HEK293 (cell line): Measurements from ENCODE around the gene TOR4A.

ENCODE experiments used
- CTCF ChIA-PET: fragments of 350-600 bp; formaldehyde crosslinking; extraction: SDS; loops from one replicate; lab custom pipeline; 2021; ENCODE audit warnings: antibody characterized with exemption; lab: Yijun Ruan, JAX
- POLR2A ChIA-PET: fragments of 300-600 bp; formaldehyde crosslinking; extraction: SDS; loops from one replicate; lab custom pipeline; 2020; ENCODE audit warnings: antibody characterized with exemption, inconsistent platforms; lab: Yijun Ruan, JAX
- H3K27ac ChIP-seq: fragments of 200-500 bp; sonication (Bioruptor generic); 2 replicates; pipeline ENCODE4 v1.5.1; 2014; ENCODE audit warnings: low read depth, low read length, control low read depth, inconsistent platforms; ENCODE audit errors: extremely low read depth
- H3K36me3 ChIP-seq, 2 experiments: fragments of 200-500 bp in 1 of 2; sonication (Bioruptor generic) in 1 of 2; 1 replicate in 1 of 2; 2 replicates in 1 of 2; pipeline ENCODE4 v1.5.1; 2014 to 2017; ENCODE audit warnings: inconsistent platforms in 2 of 2, low read length in 2 of 2; ENCODE audit not compliant: control insufficient read depth in 2 of 2, insufficient read depth in 1 of 2
- H3K4me1 ChIP-seq: fragments of 200-500 bp; sonication (Bioruptor generic); 2 replicates; pipeline ENCODE4 v1.5.1; 2014; ENCODE audit warnings: mild to moderate bottlenecking, low read length, inconsistent platforms; ENCODE audit not compliant: control insufficient read depth, insufficient read depth
- H3K4me3 ChIP-seq: 2 replicates; pipeline ENCODE4 v1.5.1; 2011; ENCODE audit warnings: low read depth, mild to moderate bottlenecking, control low read depth, low read length, moderate library complexity
- H3K9me3 ChIP-seq: fragments of 200-500 bp; sonication (Bioruptor generic); 2 replicates; pipeline ENCODE4 v1.5.1; 2014; ENCODE audit warnings: low read depth, low read length, inconsistent platforms; ENCODE audit not compliant: control insufficient read depth, insufficient read depth
- GLIS2 ChIP-seq: fragments of 450-650 bp; formaldehyde crosslinking; IDR thresholded peaks from 2 replicates; pipeline ENCODE4 v1.5.1; 2016; ENCODE audit warnings: missing biosample characterization, missing genetic modification characterization
- KLF10 ChIP-seq: fragments of 450-650 bp; IDR thresholded peaks from 2 replicates; pipeline ENCODE4 v1.5.1; 2018; ENCODE audit warnings: missing biosample characterization, mild to moderate bottlenecking, missing genetic modification characterization
- REPIN1 ChIP-seq: fragments of 450-650 bp; formaldehyde crosslinking; IDR thresholded peaks from 2 replicates; pipeline ENCODE4 v1.5.1; 2017; ENCODE audit warnings: missing biosample characterization, missing genetic modification characterization, low read depth
- SP2 ChIP-seq: fragments of 450-650 bp; formaldehyde crosslinking; IDR thresholded peaks from 2 replicates; pipeline ENCODE4 v1.5.1; 2016; ENCODE audit warnings: missing biosample characterization, missing genetic modification characterization
- SP3 ChIP-seq: fragments of 450-650 bp; formaldehyde crosslinking; IDR thresholded peaks from 2 replicates; pipeline ENCODE4 v1.5.1; 2016; ENCODE audit warnings: missing biosample characterization, missing genetic modification characterization
- ZBTB20 ChIP-seq: fragments of 450-650 bp; formaldehyde crosslinking; IDR thresholded peaks from 2 replicates; pipeline ENCODE4 v1.5.1; 2016; ENCODE audit warnings: missing biosample characterization, missing genetic modification characterization
- ZFHX2 ChIP-seq: fragments of 450-650 bp; formaldehyde crosslinking; conservative IDR thresholded peaks from 2 replicates; pipeline ENCODE4 v1.5.1; 2016; ENCODE audit warnings: missing biosample characterization, missing genetic modification characterization
- ZNF146 ChIP-seq: fragments of 450-650 bp; formaldehyde crosslinking; IDR thresholded peaks from 2 replicates; pipeline ENCODE4 v1.5.1; 2016; ENCODE audit warnings: missing biosample characterization, missing genetic modification characterization
- ZNF175 ChIP-seq: fragments of 450-650 bp; formaldehyde crosslinking; IDR thresholded peaks from 2 replicates; pipeline ENCODE4 v1.5.1; 2016; ENCODE audit warnings: missing biosample characterization, missing genetic modification characterization
- ZNF211 ChIP-seq: fragments of 450-650 bp; formaldehyde crosslinking; IDR thresholded peaks from 2 replicates; pipeline ENCODE4 v1.5.1; 2016; ENCODE audit warnings: low read depth, missing biosample characterization, missing genetic modification characterization
- ZNF24 ChIP-seq: fragments of 450-650 bp; formaldehyde crosslinking; IDR thresholded peaks from 2 replicates; pipeline ENCODE4 v1.5.1; 2016; ENCODE audit warnings: missing biosample characterization, missing genetic modification characterization
- ZNF302 ChIP-seq: fragments of 450-650 bp; formaldehyde crosslinking; IDR thresholded peaks from 2 replicates; pipeline ENCODE4 v1.5.1; 2016; ENCODE audit warnings: missing biosample characterization, missing genetic modification characterization, low read depth
- ZNF596 ChIP-seq: fragments of 450-650 bp; IDR thresholded peaks from 2 replicates; pipeline ENCODE4 v1.5.0; 2018; ENCODE audit warnings: missing biosample characterization, mild to moderate bottlenecking, missing genetic modification characterization, moderate library complexity
- ZNF600 ChIP-seq: fragments of 450-650 bp; formaldehyde crosslinking; IDR thresholded peaks from 2 replicates; pipeline ENCODE4 v1.5.1; 2016; ENCODE audit warnings: missing biosample characterization, missing genetic modification characterization
- ZNF626 ChIP-seq: fragments of 450-650 bp; sonication (Bioruptor Pico); formaldehyde crosslinking; IDR thresholded peaks from 2 replicates; pipeline ENCODE4 v1.5.1; 2018; ENCODE audit warnings: missing biosample characterization, missing genetic modification characterization, inconsistent platforms
- ZXDB ChIP-seq: fragments of 450-650 bp; formaldehyde crosslinking; IDR thresholded peaks from 2 replicates; pipeline ENCODE4 v1.5.1; 2016; ENCODE audit warnings: missing biosample characterization, missing genetic modification characterization
- TF ChIP-seq, protein P1 (sequence below): fragments of 450-650 bp; formaldehyde crosslinking; IDR thresholded peaks from 2 replicates; pipeline ENCODE4 v1.5.1; 2016; ENCODE audit warnings: missing biosample characterization, missing genetic modification characterization, borderline replicate concordance
- TF ChIP-seq, protein P2 (sequence below): fragments of 450-650 bp; formaldehyde crosslinking; IDR thresholded peaks from 2 replicates; pipeline ENCODE4 v1.5.1; 2016; ENCODE audit warnings: missing biosample characterization, missing genetic modification characterization
- TF ChIP-seq, protein P3 (sequence below): fragments of 450-650 bp; formaldehyde crosslinking; IDR thresholded peaks from 2 replicates; pipeline ENCODE4 v1.5.1; 2016; ENCODE audit warnings: missing biosample characterization, missing genetic modification characterization, low read depth
- TF ChIP-seq, protein P4 (sequence below): fragments of 450-650 bp; formaldehyde crosslinking; IDR thresholded peaks from 2 replicates; pipeline ENCODE4 v1.5.1; 2016; ENCODE audit warnings: missing biosample characterization, missing genetic modification characterization

TOR4A gene

DNA sequence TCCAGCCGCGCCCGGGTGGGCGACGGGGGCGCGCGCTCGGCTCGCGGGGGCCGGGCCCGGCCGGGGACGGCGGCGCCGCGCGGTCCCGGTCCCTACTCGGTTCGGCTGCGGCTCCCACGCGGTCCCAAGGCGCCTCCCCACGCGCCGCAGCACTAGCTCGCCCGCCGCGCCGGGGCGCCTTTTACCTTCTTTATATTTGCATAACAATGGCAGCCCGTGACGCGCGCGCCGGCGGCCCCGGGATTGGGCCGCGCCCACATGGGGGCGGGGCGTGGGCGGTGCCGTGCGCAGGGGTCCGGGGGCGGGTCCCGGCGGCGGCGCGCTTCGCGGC is 24.6 kb downstream of the TOR4A start, which contains the start of gene NRARP:
NRARP (minus strand) TSS at position 154 of the 331 bp plus-strand sequence. CDS start 343 bp downstream, outside the sequence.
- H3K9me3 ChIP-seq, result no peaks in the 10 kb centered on the region
- peak within 1 kb of the TSS; percentile 73 for H3K4me3 ChIP-seq
- POLR2A ChIA-PET, result interaction anchor here (0.6 to 3.3 kb wide), 34 partner anchors 9 to 306 kb away, joined by 3 to 40 read pairs (median 4); partner anchors contain the start of genes ENTPD8, EXD3, MRPL41 and NOXA1
- CTCF ChIA-PET, result interaction anchor here (0.6 to 3.5 kb wide), 12 partner anchors 9 to 142 kb away, joined by 3 to 15 read pairs (median 5); no protein-coding TSS in a partner anchor
- TF ChIP-seq KLF10 (tag by site-specific recombination), result peak; percentile 75; the same call in 1 of the 2 replicates
- TF ChIP-seq SP3 (tag by site-specific recombination), result 0 out of 2 replicates have a peak, but pooled peaks have one; percentile 11
- peak; percentile 50 for TF ChIP-seq ZFHX2 (tag by site-specific recombination)
- TF ChIP-seq, protein P1, sequence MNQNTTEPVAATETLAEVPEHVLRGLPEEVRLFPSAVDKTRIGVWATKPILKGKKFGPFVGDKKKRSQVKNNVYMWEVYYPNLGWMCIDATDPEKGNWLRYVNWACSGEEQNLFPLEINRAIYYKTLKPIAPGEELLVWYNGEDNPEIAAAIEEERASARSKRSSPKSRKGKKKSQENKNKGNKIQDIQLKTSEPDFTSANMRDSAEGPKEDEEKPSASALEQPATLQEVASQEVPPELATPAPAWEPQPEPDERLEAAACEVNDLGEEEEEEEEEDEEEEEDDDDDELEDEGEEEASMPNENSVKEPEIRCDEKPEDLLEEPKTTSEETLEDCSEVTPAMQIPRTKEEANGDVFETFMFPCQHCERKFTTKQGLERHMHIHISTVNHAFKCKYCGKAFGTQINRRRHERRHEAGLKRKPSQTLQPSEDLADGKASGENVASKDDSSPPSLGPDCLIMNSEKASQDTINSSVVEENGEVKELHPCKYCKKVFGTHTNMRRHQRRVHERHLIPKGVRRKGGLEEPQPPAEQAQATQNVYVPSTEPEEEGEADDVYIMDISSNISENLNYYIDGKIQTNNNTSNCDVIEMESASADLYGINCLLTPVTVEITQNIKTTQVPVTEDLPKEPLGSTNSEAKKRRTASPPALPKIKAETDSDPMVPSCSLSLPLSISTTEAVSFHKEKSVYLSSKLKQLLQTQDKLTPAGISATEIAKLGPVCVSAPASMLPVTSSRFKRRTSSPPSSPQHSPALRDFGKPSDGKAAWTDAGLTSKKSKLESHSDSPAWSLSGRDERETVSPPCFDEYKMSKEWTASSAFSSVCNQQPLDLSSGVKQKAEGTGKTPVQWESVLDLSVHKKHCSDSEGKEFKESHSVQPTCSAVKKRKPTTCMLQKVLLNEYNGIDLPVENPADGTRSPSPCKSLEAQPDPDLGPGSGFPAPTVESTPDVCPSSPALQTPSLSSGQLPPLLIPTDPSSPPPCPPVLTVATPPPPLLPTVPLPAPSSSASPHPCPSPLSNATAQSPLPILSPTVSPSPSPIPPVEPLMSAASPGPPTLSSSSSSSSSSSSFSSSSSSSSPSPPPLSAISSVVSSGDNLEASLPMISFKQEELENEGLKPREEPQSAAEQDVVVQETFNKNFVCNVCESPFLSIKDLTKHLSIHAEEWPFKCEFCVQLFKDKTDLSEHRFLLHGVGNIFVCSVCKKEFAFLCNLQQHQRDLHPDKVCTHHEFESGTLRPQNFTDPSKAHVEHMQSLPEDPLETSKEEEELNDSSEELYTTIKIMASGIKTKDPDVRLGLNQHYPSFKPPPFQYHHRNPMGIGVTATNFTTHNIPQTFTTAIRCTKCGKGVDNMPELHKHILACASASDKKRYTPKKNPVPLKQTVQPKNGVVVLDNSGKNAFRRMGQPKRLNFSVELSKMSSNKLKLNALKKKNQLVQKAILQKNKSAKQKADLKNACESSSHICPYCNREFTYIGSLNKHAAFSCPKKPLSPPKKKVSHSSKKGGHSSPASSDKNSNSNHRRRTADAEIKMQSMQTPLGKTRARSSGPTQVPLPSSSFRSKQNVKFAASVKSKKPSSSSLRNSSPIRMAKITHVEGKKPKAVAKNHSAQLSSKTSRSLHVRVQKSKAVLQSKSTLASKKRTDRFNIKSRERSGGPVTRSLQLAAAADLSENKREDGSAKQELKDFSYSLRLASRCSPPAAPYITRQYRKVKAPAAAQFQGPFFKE, result no peak
- H3K27ac ChIP-seq, result peak within 1 kb of the TSS; percentile 91
- H3K4me1 ChIP-seq, result peaks cover 15% of the 10 kb centered on the region
- H3K36me3 ChIP-seq, result no peaks in the 10 kb centered on the region

DNA sequence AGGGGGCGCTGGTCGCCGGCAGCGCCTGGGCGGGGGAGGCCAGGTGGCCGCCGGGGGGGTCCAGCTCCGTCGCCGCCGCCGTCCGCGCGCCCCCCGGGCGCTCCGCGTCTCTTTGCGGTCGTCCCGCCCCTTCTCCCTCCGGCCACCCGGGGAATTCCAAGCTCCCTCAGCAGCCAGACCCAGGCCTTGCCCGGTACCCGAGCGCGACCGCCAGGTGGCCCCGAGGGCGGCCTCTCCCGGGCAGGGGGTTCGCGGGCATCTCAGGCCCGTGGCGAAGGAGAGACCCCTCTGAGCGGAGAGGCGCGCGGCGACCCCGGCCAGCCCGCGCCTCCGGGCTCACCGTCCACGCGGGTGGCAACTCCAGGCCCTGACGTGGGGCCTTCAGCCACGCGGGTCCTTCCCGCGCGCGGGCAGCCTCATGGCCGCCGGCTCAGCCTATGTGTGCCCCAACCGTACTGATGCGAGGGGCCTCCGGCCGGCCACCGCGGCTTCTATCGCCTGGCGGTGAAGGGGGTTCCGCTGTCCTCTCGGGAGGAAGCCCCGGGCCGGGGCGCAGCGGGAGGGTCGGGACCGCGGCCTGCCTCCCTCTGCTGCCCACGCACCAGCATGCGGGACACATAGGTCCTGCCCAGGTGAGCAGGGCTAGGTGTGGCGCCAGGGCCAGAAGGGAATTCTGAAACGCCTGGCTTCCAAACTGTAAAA is 25.1 kb downstream of the TOR4A start:
- CTCF ChIA-PET, result interaction anchor here (0.6 to 3.5 kb wide), 10 partner anchors 8 to 107 kb away, joined by 3 to 15 read pairs (median 6); no protein-coding TSS in a partner anchor
- H3K36me3 ChIP-seq, result no peaks in the 10 kb centered on the region
- POLR2A ChIA-PET, result interaction anchor here (0.6 to 3.3 kb wide), 32 partner anchors 9 to 305 kb away, joined by 3 to 40 read pairs (median 5); partner anchors contain the start of genes ENTPD8, EXD3, MRPL41 and NOXA1
- H3K9me3 ChIP-seq, result no peaks in the 10 kb centered on the region
- H3K4me3 ChIP-seq, result peak overlapping the region; percentile 30
- H3K4me1 ChIP-seq, result peaks cover 15% of the 10 kb centered on the region
- peak overlapping the region; percentile 78; the same call in 1 of the 2 replicates for H3K27ac ChIP-seq
- TF ChIP-seq ZXDB (tag by site-specific recombination) (peak; percentile 52; the same call in 1 of the 2 replicates), ZNF626 (tag by site-specific recombination) (no peak), ZNF211 (no peak), ZNF24 (no peak; the same call in 1 of the 2 replicates), REPIN1 (tag by site-specific recombination) (no peak), ZBTB20 (tag by site-specific recombination) (peak; percentile 79), ZNF600 (tag by site-specific recombination) (peak; percentile 71; the same call in 1 of the 2 replicates), ZNF146 (tag by site-specific recombination) (peak; percentile 6; the same call in 1 of the 2 replicates), ZNF596 (tag by site-specific recombination) (peak; percentile 20; the same call in 1 of the 2 replicates), ZNF175 (tag by site-specific recombination) (no peak), ZNF302 (tag by site-specific recombination) (no peak), SP2 (tag by site-specific recombination) (no peak), GLIS2 (peak; percentile 85)
- TF ChIP-seq, protein P2, sequence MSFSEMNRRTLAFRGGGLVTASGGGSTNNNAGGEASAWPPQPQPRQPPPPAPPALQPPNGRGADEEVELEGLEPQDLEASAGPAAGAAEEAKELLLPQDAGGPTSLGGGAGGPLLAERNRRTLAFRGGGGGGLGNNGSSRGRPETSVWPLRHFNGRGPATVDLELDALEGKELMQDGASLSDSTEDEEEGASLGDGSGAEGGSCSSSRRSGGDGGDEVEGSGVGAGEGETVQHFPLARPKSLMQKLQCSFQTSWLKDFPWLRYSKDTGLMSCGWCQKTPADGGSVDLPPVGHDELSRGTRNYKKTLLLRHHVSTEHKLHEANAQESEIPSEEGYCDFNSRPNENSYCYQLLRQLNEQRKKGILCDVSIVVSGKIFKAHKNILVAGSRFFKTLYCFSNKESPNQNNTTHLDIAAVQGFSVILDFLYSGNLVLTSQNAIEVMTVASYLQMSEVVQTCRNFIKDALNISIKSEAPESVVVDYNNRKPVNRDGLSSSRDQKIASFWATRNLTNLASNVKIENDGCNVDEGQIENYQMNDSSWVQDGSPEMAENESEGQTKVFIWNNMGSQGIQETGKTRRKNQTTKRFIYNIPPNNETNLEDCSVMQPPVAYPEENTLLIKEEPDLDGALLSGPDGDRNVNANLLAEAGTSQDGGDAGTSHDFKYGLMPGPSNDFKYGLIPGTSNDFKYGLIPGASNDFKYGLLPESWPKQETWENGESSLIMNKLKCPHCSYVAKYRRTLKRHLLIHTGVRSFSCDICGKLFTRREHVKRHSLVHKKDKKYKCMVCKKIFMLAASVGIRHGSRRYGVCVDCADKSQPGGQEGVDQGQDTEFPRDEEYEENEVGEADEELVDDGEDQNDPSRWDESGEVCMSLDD (tag by site-specific recombination), result 0 out of 2 replicates have a peak, but pooled peaks have one; percentile 29
- TF ChIP-seq, protein P3, sequence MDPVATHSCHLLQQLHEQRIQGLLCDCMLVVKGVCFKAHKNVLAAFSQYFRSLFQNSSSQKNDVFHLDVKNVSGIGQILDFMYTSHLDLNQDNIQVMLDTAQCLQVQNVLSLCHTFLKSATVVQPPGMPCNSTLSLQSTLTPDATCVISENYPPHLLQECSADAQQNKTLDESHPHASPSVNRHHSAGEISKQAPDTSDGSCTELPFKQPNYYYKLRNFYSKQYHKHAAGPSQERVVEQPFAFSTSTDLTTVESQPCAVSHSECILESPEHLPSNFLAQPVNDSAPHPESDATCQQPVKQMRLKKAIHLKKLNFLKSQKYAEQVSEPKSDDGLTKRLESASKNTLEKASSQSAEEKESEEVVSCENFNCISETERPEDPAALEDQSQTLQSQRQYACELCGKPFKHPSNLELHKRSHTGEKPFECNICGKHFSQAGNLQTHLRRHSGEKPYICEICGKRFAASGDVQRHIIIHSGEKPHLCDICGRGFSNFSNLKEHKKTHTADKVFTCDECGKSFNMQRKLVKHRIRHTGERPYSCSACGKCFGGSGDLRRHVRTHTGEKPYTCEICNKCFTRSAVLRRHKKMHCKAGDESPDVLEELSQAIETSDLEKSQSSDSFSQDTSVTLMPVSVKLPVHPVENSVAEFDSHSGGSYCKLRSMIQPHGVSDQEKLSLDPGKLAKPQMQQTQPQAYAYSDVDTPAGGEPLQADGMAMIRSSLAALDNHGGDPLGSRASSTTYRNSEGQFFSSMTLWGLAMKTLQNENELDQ (tag by site-specific recombination), result no peak
- TF ChIP-seq, protein P4, sequence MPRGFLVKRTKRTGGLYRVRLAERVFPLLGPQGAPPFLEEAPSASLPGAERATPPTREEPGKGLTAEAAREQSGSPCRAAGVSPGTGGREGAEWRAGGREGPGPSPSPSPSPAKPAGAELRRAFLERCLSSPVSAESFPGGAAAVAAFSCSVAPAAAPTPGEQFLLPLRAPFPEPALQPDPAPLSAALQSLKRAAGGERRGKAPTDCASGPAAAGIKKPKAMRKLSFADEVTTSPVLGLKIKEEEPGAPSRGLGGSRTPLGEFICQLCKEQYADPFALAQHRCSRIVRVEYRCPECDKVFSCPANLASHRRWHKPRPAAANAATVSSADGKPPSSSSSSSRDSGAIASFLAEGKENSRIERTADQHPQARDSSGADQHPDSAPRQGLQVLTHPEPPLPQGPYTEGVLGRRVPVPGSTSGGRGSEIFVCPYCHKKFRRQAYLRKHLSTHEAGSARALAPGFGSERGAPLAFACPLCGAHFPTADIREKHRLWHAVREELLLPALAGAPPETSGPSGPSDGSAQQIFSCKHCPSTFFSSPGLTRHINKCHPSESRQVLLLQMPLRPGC (tag by site-specific recombination), result 0 out of 2 replicates have a peak, but pooled peaks have one; percentile 29
